AG10803 (cell line): ENCODE results near the gene CDK6.

Experiments used
- DNase-seq: peaks from one replicate; pipeline ENCODE4 v3.0.0; 2010; ENCODE audit warnings: low read depth
- H3K4me3 ChIP-seq: 2 replicates; pipeline ENCODE4 v1.5.1; 2011; ENCODE audit warnings: mild to moderate bottlenecking, low read length, control low read depth
- TF ChIP-seq, protein P1 (sequence below): conservative IDR thresholded peaks from 2 replicates; pipeline ENCODE4 v1.5.1; 2011; ENCODE audit warnings: mild to moderate bottlenecking, low read length, control low read depth, inconsistent platforms

The CDK6 gene

DNA sequence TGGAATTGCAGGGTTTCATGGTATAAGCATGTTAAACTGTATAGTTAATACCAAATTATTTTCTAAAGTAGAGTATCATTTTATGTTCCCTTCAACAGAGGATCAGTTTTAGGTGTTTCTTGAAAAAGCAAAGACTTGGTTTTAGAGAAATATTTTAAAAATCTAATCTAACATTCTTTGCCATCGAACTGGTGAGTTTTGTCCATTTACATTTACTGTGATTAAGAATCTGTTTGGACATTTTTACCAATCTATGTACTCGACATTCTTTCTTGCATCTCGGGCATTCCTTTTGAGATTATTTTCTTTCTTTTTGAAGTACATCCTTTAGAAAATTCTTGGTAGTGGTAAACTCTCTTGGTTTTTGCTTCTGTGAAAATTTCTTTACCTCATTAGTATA lies 131.5 kb downstream of the CDK6 start:
- TF ChIP-seq, protein P1, sequence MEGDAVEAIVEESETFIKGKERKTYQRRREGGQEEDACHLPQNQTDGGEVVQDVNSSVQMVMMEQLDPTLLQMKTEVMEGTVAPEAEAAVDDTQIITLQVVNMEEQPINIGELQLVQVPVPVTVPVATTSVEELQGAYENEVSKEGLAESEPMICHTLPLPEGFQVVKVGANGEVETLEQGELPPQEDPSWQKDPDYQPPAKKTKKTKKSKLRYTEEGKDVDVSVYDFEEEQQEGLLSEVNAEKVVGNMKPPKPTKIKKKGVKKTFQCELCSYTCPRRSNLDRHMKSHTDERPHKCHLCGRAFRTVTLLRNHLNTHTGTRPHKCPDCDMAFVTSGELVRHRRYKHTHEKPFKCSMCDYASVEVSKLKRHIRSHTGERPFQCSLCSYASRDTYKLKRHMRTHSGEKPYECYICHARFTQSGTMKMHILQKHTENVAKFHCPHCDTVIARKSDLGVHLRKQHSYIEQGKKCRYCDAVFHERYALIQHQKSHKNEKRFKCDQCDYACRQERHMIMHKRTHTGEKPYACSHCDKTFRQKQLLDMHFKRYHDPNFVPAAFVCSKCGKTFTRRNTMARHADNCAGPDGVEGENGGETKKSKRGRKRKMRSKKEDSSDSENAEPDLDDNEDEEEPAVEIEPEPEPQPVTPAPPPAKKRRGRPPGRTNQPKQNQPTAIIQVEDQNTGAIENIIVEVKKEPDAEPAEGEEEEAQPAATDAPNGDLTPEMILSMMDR, result no peak
- no peak overlapping the region for H3K4me3 ChIP-seq
- no peak for DNase-seq

GRCh38 chr7:92702535-92702934 lies 133.8 kb downstream of the CDK6 start:
- TF ChIP-seq, protein P1, result no peak
- H3K4me3 ChIP-seq, result no peak overlapping the region
- DNase-seq, result no peak

DNA sequence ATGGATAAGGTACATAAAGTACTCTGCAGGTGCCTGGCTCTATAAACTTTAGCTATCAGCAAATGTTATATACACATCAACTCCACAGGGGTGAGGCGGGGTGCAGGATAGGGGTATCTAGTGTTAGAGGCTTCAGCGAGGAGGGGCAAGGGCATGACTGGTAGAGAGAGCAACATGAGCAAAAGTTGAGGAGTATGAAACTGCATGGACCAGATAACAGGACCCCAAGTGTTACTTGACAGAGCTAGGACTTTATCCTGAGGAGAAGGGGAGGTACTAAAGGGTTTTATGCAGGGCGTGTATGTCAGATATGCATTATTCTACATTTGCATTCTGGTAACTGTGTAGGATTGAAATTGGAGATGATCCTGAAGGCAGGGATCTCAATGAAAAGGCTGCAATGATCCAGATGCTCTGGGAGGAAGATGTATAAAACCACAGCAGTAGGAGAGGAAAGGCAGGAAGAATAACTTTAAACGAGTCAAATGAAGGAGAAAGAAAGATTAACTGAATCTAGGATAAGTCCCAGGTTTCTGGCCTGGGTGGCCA lies 136.3 kb downstream of the CDK6 start:
- DNase-seq, result no peak
- H3K4me3 ChIP-seq, result no peak overlapping the region
- TF ChIP-seq, protein P1, result no peak

- peak; percentile 35 for DNase-seq
- no peak overlapping the region for H3K4me3 ChIP-seq
- TF ChIP-seq, protein P1, result no peak
Observed at GRCh38 chr7:92699560-92699959, 136.8 kb downstream of the CDK6 start.

DNA sequence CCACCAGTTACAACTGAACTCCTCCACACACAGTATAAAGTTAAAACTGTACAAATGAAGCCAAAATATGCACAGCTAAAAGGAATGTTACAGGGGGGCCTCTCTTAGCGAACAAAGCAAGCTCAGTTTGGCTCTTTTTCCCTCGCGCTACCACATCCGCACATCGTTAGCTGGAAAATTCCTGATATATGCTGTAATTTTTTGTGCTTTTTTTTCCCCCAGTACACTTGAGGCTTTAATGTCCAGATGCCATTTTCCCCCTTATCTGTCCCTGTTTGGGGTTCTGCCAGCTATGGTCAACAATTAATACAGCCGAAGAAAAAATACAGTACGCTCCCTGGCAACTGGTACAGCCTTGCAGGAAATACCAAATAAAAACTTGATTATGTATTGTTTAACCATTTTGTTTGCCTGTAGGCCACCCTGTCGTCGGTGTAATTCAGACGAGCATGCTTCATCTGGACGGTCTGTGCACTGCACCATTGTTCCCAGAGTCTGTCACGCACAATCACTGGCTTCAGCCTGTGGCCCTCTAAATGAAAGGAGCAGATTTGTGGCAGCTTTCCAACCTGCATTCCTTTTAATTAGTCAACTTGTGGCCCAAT lies 138.0 kb downstream of the CDK6 start:
- H3K4me3 ChIP-seq, result peak overlapping the region; percentile 43
- TF ChIP-seq, protein P1, result peak; percentile 23; the same call in 1 of the 2 replicates
- peak; percentile 96 for DNase-seq

GRCh38 chr7:92697414-92697813 lies 139.0 kb downstream of the CDK6 start:
- TF ChIP-seq, protein P1, result no peak
- no peak for DNase-seq
- H3K4me3 ChIP-seq, result no peak overlapping the region

DNA sequence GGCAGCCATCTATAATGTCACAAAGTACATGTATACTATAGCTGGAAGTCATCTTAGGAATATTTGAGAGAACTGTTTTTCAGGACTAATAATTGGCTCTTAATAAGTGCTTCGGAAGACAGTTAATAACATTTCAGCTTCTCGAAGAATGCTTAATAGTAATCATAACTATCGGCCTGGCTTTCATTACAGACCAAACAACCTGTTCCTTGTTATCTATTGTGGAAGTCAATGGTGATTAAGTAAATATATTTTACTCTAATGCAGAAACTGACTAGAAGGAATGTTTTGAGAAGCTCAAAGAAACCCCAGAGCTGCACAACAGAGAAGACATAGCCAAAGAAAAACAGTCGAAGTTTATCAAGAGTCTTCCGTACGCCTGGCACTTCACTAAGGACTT lies 139.4 kb downstream of the CDK6 start:
- no peak overlapping the region for H3K4me3 ChIP-seq
- TF ChIP-seq, protein P1, result no peak
- no peak for DNase-seq
